Measurements from ENCODE around the gene ZNF107. TPM values are rescaled to one million over a fixed set of nuclear protein-coding genes. Genes with fewer than 3 reads are reported as not detected.

The ZNF107 gene
- total and polyA plus RNA-seq, 2 donors (not counting 1 experiment from before 2014, with no cell fraction given), result 22.0 to 70.7 TPM

- H3K4me1 Mint-ChIP-seq, result no peaks in the 10 kb centered on the region
- WGBS (ENCODE audit: insufficient coverage), result 71% methylated on average over 1 of the region's 2 CpGs
- H3K9me3 Mint-ChIP-seq (ENCODE audit: insufficient read depth), result peaks cover 3% of the 10 kb centered on the region
- no peak for DNase-seq
- no peak for ATAC-seq (ENCODE audit: low read depth)
- TF ChIP-seq EZH2 (IDR thresholded peaks at IDR 0.05; ENCODE audit: borderline replicate concordance, insufficient read depth, low read depth, low read length, poor library complexity, severe bottlenecking) (no peak), CTCF (IDR thresholded peaks at IDR 0.05) (no peak)
- intact Hi-C loops (cut with micrococcal nuclease), result no loop called here
- H3K27me3 Mint-ChIP-seq, result no peaks in the 10 kb centered on the region
- H3K79me2 ChIP-seq (ENCODE audit: control insufficient read depth, insufficient read depth, low read length), result no peaks in the 10 kb centered on the region
- peaks cover 0 to 9% (median 3%) of the 10 kb centered on the region in 3 donors for H3K9me3 ChIP-seq (ENCODE audit: control extremely low read depth in 1 of 3, control insufficient read depth in 2 of 3, insufficient read depth in 1 of 3, low read length in 2 of 3)
- CTCF ChIA-PET, result no interaction called here
- H3K4me1 ChIP-seq (ENCODE audit: control insufficient read depth in 2 of 2, insufficient read depth in 2 of 2, low read length in 2 of 2), result no peaks in the 10 kb centered on the region
- H3K27me3 ChIP-seq (replicated peaks in 1 of 4; ENCODE audit: control extremely low read depth in 1 of 4, control insufficient read depth in 3 of 4, insufficient read depth in 4 of 4, low read length in 3 of 4), result no peaks in the 10 kb centered on the region
- H2AFZ ChIP-seq (ENCODE audit: insufficient read depth, low read depth, low read length, poor library complexity, severe bottlenecking), result no peak overlapping the region
- H3K9ac ChIP-seq (ENCODE audit: low read length), result no peak overlapping the region
- H3K27ac ChIP-seq (ENCODE audit: low read length in 2 of 2), result no peak overlapping the region
- no peaks in the 10 kb centered on the region for H3K36me3 ChIP-seq (replicated peaks in 1 of 2; ENCODE audit: control extremely low read depth in 1 of 2, control insufficient read depth in 1 of 2, extremely low read depth in 1 of 2, insufficient read depth in 2 of 2, low read length in 1 of 2)
- no peak overlapping the region for H3K4me2 ChIP-seq (replicated peaks; ENCODE audit: low read depth, low read length, poor library complexity, severe bottlenecking)
- H3K4me3 Mint-ChIP-seq, result no peak overlapping the region
- H3K4me3 ChIP-seq (ENCODE audit: control extremely low read depth in 1 of 5, extremely low read depth in 1 of 5, insufficient read depth in 1 of 5, low read depth in 2 of 5, low read length in 4 of 5), result no peak overlapping the region
- H3K27ac Mint-ChIP-seq, result no peak overlapping the region
- POLR2A ChIA-PET, result no interaction called here
- H4K20me1 ChIP-seq (ENCODE audit: control insufficient read depth, insufficient read depth, low read length, poor library complexity, severe bottlenecking), result no peaks in the 10 kb centered on the region
Measured at GRCh38 chr7:64753032-64753431, 87.1 kb downstream of the ZNF107 start.

GRCh38 chr7:64755865-64756264 lies 89.9 kb downstream of the ZNF107 start:
- no peak for ATAC-seq (ENCODE audit: low read depth)
- Histone ChIP-seq H3K27me3 (replicated peaks in 1 of 4; ENCODE audit: control extremely low read depth in 1 of 4, control insufficient read depth in 3 of 4, insufficient read depth in 4 of 4, low read length in 3 of 4) (no peaks in the 10 kb centered on the region), H3K4me1 (ENCODE audit: control insufficient read depth in 2 of 2, insufficient read depth in 2 of 2, low read length in 2 of 2) (no peaks in the 10 kb centered on the region), H2AFZ (ENCODE audit: insufficient read depth, low read depth, low read length, poor library complexity, severe bottlenecking) (no peak overlapping the region), H3K4me3 (ENCODE audit: control extremely low read depth in 1 of 5, extremely low read depth in 1 of 5, insufficient read depth in 1 of 5, low read depth in 2 of 5, low read length in 4 of 5) (no peak overlapping the region), H4K20me1 (ENCODE audit: control insufficient read depth, insufficient read depth, low read length, poor library complexity, severe bottlenecking) (no peaks in the 10 kb centered on the region), H3K79me2 (ENCODE audit: control insufficient read depth, insufficient read depth, low read length) (no peaks in the 10 kb centered on the region), H3K36me3 (replicated peaks in 1 of 2; ENCODE audit: control extremely low read depth in 1 of 2, control insufficient read depth in 1 of 2, extremely low read depth in 1 of 2, insufficient read depth in 2 of 2, low read length in 1 of 2) (no peaks in the 10 kb centered on the region), H3K4me2 (replicated peaks; ENCODE audit: low read depth, low read length, poor library complexity, severe bottlenecking) (no peak overlapping the region), H3K9me3 (ENCODE audit: control extremely low read depth in 1 of 3, control insufficient read depth in 2 of 3, insufficient read depth in 1 of 3, low read length in 2 of 3) (peaks cover 0 to 2% (median 0%) of the 10 kb centered on the region in 3 donors), H3K9ac (ENCODE audit: low read length) (no peak overlapping the region), H3K27ac (ENCODE audit: low read length in 2 of 2) (no peak overlapping the region)
- DNase-seq, result no peak
- TF ChIP-seq CTCF (IDR thresholded peaks at IDR 0.05) (no peak), EZH2 (IDR thresholded peaks at IDR 0.05; ENCODE audit: borderline replicate concordance, insufficient read depth, low read depth, low read length, poor library complexity, severe bottlenecking) (no peak)
- intact Hi-C loops (cut with micrococcal nuclease), result no loop called here
- H3K4me1 Mint-ChIP-seq, result no peaks in the 10 kb centered on the region
- no peak overlapping the region for H3K4me3 Mint-ChIP-seq
- H3K27ac Mint-ChIP-seq, result no peak overlapping the region
- ChIA-PET CTCF (no interaction called here), POLR2A (no interaction called here)
- WGBS (ENCODE audit: insufficient coverage), result no CpG with 5 or more reads among the region's 3 CpGs
- no peaks in the 10 kb centered on the region for H3K27me3 Mint-ChIP-seq
- peaks cover 3% of the 10 kb centered on the region for H3K9me3 Mint-ChIP-seq (ENCODE audit: insufficient read depth)

Data from B cell (primary cell).